AG09309 (cell line): ENCODE results near the gene PPARG.

Experiments used
- DNase-seq: peaks from one replicate; pipeline ENCODE4 v3.0.0-alpha.2; 2010; ENCODE audit warnings: low read depth
- H3K4me3 ChIP-seq: 2 replicates; pipeline ENCODE4 v1.5.1; 2011; ENCODE audit warnings: mild to moderate bottlenecking, low read depth, low read length, moderate library complexity; ENCODE audit not compliant: control insufficient read depth
- TF ChIP-seq, protein P1 (sequence below): IDR thresholded peaks from 2 replicates; pipeline ENCODE4 v1.5.1; 2011; ENCODE audit warnings: mild to moderate bottlenecking, low read depth, low read length, inconsistent platforms; ENCODE audit not compliant: insufficient read depth, control insufficient read depth; ENCODE audit errors: missing control alignments

Gene PPARG

GRCh38 chr3:12328837-12329462 lies 40.1 kb downstream of the PPARG start:
- TF ChIP-seq, protein P1, sequence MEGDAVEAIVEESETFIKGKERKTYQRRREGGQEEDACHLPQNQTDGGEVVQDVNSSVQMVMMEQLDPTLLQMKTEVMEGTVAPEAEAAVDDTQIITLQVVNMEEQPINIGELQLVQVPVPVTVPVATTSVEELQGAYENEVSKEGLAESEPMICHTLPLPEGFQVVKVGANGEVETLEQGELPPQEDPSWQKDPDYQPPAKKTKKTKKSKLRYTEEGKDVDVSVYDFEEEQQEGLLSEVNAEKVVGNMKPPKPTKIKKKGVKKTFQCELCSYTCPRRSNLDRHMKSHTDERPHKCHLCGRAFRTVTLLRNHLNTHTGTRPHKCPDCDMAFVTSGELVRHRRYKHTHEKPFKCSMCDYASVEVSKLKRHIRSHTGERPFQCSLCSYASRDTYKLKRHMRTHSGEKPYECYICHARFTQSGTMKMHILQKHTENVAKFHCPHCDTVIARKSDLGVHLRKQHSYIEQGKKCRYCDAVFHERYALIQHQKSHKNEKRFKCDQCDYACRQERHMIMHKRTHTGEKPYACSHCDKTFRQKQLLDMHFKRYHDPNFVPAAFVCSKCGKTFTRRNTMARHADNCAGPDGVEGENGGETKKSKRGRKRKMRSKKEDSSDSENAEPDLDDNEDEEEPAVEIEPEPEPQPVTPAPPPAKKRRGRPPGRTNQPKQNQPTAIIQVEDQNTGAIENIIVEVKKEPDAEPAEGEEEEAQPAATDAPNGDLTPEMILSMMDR = no peak
- no peak overlapping the region for H3K4me3 ChIP-seq
- no peak for DNase-seq

DNA sequence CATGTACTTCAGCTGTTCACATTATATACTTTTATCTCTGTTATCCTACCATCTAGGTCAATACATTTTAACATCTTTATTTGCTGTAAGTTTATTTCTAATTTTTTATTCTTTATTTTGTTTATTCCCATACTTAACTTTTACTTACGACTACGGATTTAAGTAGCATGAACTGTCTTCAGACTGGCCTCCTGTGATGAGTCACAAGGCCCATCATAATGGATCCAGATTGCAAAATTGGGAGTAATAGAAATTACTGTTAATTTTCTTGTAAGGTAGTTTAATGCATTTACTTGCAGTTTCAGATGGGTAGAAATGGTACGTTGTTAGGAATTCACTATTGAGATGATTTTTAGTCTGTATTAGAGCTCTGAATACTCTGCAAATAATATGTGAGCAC lies 45.9 kb downstream of the PPARG start:
- DNase-seq = no peak
- H3K4me3 ChIP-seq = no peak overlapping the region
- TF ChIP-seq, protein P1 = no peak

- no peak overlapping the region for H3K4me3 ChIP-seq
- TF ChIP-seq, protein P1 = no peak
- DNase-seq = no peak
These were observed 46.6 kb downstream of the PPARG start for GRCh38 chr3:12335421-12335820.

DNA sequence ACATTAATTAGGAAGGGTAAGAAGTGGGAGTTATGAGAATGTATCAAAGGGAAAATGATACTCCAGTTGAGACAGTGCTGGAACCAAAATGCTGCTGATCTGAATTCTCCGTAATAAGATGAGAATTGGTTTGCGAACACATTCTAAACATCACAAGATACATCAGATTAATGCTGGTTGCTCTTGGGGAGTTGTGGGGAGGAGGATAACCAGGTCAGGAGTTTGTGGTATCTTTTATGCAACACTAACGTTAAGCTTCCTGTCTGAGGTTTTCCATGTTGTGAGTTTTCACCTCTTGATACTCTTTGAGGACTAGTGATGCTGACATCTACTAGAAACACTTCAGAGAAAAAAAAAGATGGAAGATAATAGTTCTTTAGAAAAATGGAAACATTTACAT lies 47.2 kb downstream of the PPARG start:
- H3K4me3 ChIP-seq = no peak overlapping the region
- DNase-seq = no peak
- TF ChIP-seq, protein P1 = no peak

- no peak for DNase-seq
- TF ChIP-seq, protein P1 = no peak
- H3K4me3 ChIP-seq = no peak overlapping the region
These were observed 50.0 kb downstream of the PPARG start for GRCh38 chr3:12338595-12339546.

- TF ChIP-seq, protein P1 = no peak
- no peak overlapping the region for H3K4me3 ChIP-seq
- no peak for DNase-seq
These were observed 51.0 kb downstream of the PPARG start for GRCh38 chr3:12339701-12340480.
